ENCODE results near the gene GFAP.

Gene GFAP

GRCh38 chr17:44930667-44931066, 15.4 kb upstream of the GFAP start:
- no peak for DNase-seq

GRCh38 chr17:44928950-44929720, 13.8 kb upstream of the GFAP start:
- no peak for DNase-seq

DNA sequence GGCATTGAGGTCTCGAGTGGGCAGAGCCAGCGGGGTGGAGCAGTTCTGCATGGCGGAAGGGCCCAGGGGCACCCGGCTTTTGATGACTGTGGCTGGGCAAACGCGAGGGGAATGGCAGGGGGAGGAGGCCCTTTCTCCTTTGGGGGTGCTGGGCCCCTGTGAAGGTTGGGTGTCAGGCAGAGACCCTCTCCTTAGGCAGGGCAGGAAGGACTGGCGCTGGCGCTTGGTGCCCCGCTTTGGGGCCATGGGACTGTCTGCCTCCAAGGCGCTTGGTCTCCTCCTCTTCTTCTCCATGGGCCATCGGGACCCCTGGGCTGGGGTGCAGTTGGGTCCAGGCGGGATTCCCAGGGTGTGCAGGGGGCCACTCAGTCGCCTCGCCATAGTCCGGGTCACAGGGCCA, 12.8 kb upstream of the GFAP start:
- no peak for DNase-seq

DNA sequence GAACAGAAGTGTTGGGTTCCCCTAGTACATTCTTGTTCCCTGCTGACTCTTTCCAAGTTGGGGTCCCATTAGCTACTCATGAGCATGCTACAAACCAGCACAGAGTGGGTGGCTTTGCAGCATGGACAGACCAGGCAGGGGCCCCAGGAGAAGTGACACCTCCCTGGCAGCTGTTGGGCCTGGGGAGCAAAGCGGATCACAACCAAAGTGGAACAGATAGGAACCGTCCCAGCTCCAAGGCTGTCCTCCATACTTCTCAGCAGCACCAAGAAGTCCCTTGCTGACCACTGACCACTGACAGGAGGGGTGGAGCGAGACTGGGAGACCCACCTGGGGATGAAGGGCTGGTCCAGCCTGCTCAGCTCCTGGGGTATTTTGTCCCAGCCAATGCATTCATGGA, 12.4 kb upstream of the GFAP start:
- no peak for DNase-seq

- DNase-seq: no peak
These were observed 11.7 kb upstream of the GFAP start for GRCh38 chr17:44926821-44927525.

DNA sequence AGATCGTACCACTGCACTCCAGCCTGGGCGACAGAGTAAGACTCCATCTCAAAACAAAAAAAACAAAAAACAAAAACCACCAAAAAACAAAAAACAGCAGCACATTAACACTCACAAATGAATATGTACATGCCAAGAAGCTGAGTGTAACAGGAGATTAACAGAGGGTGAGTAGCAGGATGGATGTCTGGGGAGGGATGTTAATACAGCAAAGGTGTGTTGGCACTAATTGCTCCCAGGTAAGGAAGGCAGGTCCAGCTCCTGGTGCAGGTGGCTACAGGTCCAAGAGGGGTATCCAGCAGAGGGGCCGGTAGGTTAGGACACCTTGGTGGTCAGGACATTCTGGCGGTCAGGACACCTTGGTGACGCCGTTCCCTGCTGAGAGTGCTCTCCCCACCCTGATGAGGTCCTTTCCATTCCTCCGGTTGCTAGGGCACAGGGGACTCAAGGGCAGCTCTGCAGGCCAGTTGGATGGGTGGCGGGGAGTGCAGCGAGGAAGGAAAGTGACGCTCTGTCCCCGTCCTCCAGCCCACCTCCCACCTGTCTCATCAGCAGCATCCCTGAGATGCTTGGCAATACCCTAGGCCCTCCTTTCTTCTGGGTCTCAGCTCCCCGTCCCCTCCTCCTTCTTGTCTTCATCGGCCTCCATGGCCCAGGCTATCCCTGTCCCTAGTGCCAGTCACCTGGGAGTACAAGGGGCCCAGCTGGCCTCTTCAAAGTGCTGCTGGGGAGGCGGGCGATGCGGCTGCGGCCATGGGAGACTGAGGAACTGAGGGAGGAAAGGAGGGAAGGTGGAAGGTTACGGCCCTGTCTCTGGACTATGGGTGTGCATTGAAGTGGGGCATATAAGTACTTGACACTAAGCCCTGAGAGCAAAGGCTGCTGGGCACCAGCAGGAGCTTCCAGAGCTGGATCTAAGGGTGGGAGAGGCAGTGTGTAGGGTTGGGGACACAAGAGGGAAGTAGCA, 10.7 kb upstream of the GFAP start:
- DNase-seq: no peak

DNA sequence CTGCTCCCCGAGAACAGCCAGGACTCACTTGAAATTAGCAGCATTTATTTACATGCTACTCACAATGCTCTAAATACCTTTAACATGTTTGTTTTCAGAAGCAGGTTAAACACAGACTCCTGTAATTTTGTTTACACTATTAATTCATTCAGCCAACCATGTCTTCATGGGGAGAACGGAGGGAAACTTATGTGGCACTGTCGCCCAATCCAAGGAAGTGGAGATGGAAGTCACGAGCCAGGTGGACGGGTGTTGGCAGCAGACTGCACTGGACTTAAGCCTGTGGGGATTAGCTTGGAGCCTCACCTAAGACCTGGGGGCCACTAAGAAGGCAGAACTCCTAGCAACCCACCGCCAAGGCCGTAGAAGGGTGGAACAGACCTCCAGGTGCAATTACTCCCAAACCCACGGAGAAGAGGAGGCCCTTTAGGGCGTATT, 8.8 kb upstream of the GFAP start:
- DNase-seq: no peak

DNA sequence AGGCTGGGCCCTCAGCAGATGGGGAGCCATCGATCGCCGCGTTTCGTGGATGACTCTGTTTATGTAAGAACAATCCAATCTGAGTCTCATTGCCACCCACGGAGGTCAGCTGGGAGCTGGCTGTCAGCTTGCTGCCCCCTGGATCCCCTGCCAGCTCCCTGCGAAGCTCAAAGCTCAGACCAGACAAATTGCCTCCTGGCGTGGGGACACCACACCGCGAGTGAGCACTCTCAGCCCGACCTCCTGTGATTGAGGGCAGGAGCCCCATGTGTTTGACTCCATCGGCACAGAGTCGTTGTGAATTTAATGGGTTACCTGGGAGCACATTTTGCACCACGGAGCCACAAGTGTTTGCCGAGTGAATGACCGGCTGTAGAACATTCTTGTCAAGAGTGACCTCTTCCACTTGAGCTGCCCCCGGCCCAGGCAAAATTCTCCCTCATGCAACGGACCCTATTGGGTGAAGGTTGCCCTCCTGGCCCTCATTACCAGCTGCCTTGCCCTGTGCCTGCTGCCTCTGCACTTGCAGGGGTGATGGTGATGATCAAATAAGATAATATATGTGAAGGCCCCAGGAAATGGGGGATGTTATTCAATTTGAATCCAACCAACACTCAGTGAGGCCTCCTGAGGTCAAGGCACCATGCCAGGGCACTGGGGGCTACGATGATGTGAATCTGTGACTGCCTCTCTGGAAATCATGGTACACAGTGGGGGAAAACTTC, 7.6 kb upstream of the GFAP start:
- DNase-seq: no peak

- no peak for DNase-seq
These were observed 6.8 kb upstream of the GFAP start for GRCh38 chr17:44922136-44922535.

DNA sequence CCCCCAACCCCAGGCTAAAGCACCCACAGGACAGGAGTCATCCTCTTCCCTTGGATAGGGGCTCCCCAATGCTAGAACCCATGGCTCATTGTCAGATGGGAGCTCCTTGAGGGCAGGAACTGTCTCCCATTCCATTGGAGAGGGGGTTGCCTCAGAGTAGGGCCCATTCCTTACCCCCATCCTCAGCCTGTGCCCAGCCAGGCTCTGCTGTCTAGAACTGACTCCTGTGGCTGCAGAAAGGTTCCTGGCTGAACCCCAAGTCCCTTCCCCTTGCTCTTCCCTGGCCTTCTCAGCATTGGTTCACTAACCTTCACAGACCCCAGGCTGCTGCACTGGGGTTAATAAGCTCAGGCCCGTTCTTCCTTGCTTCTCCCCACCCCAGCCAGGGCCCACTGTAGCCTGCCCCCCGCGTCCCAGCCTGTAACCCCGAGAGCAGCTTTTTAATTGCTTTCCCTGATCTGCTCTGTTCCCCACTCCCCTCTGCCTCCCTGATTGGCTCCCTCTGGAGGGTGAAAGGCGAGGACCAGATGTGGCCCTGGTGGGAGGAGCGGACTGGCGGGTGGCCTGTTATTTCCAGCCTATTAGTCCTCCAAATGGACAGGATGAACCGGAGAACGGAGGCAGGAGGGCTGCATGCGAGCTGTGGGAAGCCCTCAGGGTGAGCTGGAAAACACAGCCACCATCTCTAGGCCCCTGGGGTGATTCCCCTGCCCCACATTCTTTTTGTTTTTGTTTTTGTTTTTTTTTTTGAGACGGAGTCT, 6.0 kb upstream of the GFAP start:
- DNase-seq: peak; percentile 67

DNA sequence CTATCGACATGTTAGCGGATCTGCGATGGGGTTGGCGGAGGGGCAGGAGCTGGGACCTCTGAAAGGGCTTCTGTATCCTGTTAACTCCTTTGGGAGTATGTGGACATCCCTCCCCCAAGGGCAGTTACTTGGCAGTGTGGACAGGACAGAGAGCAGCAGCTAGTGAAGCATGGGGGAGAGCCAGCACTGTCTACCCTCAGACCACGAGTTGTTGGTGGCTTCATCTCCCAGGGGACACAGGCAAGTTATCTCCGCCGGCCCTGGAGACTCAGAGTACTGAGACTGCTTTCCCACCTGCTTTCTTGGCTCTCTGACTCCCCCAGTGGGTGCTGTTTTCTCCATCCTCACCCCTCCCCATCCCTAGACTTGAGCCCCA, 5.3 kb upstream of the GFAP start:
- DNase-seq: no peak

GRCh38 chr17:44919885-44920564, 4.7 kb upstream of the GFAP start:
- DNase-seq: peak; percentile 38

GRCh38 chr17:44919411-44919810, 4.1 kb upstream of the GFAP start:
- no peak for DNase-seq

GRCh38 chr17:44918006-44918405, 2.7 kb upstream of the GFAP start:
- no peak for DNase-seq

DNA sequence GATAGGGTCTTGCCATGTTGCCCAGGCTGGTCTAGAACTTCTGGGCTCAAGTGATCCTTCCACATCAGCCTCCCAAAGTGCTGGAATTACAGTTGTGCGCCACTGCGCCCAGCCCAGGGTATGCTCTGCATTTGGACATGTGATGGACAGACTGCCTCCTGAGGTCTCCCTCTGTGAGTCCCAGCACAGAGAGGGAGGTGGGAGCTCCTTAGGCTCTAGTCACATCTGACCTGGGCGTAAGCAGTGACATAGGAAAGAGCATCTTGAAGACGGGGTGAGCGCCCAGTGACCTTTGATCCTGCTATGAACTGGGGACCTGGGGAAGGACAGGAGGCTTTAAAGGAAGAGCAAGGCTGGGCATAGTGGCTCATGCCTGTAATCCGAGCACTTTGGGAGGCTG, 2.2 kb upstream of the GFAP start:
- no peak for DNase-seq

DNA sequence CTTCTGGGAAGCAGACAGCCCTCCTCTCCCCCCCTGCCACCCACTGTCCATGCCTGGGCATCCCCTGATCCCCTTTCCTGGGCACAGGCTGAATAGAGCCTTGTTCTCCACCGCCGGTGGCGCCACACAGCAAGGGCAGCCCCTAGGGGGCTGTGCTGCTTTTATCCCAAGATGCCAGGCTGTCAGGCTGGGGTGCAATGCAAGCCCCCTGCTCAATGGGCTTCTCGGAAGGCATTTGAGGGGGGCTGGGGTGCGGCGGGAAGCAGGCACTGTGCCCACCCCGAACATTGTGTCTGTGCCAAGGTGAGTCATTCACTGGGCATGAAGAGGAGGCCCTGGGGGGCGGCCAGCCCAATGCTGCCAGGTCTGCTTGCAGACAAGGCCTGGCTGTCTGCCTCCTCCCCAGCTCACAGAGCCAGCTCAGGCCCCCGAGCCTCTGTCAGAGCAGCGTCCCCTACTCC, 1.5 kb upstream of the GFAP start:
- DNase-seq: no peak

DNA sequence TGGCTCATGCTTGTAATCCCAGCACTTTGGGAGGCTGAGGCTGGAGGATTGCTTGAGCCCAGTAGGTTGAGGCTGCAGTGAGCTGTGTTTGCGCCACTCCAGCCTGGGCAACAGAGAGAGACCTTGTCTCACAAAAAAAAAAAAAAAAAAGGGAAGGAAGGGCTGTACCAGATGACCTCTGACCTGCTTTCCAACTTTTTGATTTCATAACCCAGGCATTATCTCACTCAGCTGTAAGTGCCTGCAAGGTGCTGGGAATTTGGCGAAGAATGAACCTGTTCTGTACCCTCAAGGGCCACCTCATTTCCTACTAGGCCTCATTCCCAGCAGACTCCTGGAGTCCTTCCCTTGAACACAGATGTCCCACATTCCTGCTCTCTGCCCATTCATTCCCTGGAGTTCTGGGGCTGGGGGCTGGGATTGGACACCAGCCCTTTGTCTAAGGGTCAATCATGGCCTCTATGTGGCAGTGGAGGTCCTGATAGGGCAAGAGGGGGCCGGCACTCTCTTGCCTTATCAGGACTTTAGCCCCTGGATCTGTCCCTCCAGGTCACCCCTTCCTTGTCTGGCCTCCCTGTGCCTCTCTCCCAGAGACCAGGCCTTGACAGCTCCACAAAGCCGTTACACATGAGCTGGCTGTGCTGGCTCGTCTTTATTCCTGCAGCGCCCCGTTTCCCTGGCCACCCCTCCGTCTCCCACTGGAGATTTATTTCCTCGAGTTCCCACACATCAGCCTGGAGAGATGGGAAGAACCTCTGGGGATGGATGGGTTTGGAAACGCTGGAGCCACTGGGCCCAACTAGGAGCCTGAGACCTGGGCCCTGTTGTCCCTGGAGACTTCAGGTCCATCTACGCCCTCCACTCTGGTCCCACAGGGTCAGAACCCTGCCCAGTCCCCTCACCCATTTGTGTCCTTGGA, 821 bp upstream of the GFAP start:
- no peak for DNase-seq

GRCh38 chr17:44914698-44915271, 515 bp downstream of the GFAP start:
- DNase-seq: no peak

GRCh38 chr17:44914148-44914547, 1.2 kb downstream of the GFAP start:
- no peak for DNase-seq

GRCh38 chr17:44913676-44914075, 1.6 kb downstream of the GFAP start:
- no peak for DNase-seq
